SHP77 treated with DMSO at 0.1 percent for 48 hours (cell line): ENCODE measurements around the gene LGI2.

Experiments used
- DNase-seq: peaks from one replicate; lab custom pipeline; 2025; lab: John Stamatoyannopoulos, UW

LGI2 gene

GRCh38 chr4:24966076-24966475 lies 64.7 kb downstream of the LGI2 start:
- DNase-seq: no peak

- DNase-seq: no peak
These were observed 65.1 kb downstream of the LGI2 start for GRCh38 chr4:24965627-24966026.

DNA sequence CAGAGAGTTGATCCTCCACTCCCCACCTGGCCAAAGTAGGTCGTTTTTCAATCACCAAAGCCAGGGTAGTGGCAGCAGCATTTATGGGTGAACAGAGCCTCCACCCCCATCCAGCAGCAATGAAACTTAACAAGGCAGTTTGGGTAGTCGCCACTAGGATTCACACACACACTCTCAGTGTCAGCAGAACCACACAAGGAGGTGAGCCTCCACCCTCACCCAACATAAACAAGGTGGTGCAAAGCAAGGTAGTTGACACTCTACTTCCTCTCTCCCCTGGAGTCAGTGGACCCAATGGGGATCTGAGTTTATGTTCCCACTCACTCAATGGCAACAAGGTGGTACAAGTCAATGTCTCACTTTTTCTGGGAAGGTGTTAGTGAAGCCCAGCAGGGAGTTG lies 67.5 kb downstream of the LGI2 start:
- DNase-seq: no peak

GRCh38 chr4:24957886-24958285 lies 72.9 kb downstream of the LGI2 start:
- DNase-seq: no peak

DNA sequence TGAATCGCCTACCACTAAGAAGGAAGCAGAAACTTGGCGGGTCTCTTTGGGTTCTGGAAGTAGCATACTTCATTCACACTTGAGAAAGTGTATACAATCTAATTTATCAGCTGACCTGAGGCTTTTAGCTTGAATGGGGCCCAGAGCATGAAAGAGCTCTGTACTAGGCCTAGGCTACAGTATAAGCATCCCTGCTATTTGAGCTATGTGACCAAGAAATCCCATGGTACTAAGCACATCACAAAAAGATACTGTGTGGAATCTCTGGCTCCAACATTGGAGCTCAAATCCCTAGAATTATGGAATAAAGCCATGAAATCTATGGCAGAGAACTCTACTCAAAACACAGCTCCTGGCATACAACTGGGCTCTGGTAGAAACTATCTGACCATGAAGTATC lies 74.0 kb downstream of the LGI2 start:
- no peak for DNase-seq

DNA sequence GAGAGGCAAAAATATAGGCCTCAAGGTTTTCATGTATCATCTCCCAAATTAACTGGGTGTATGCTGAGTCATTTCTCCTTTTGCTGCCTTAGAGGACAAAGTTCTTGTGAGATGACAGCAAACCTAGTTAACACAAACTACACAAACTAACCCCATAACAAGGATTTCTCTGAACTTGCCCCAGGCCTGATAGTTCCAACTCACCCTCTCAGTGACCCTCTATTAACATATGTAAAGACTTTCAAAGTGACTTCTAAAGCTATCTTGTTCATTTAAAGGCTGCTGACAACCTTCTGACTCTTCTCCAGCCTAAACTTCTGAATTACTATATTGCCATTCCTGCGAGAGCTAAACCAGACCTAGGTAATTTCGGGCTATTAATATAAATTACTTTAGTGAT lies 74.7 kb downstream of the LGI2 start:
- no peak for DNase-seq

DNA sequence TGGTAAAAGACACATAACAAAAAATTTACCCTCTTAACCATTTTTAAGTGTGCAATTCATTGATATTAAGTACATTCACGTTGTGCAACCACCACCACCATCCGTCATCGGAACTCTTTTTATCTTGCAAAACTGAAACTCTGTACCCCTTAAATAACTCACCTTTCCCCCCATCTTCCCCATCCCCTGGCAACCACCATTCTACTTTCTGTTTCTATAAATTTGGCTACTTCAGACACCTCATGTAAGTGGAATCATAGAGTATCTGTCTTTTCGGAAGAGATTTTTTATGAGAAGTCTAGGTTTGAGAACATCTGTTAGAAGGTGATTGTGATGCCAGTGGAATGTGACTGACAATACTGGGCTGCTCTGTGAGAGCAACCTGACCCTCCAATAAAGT lies 78.1 kb downstream of the LGI2 start:
- DNase-seq: no peak

- no peak for DNase-seq
These were observed 80.8 kb downstream of the LGI2 start for GRCh38 chr4:24949970-24950369.
